Panc1 (cell line): Measurements from ENCODE around the gene ZNF804B.

Source experiments
- POLR2AphosphoS5 ChIP-seq: IDR thresholded peaks from 2 replicates; pipeline ENCODE4 v1.6.1; 2012; ENCODE audit warnings: mild to moderate bottlenecking, low read depth, low read length, moderate library complexity
- REST ChIP-seq, 2 experiments: IDR thresholded peaks; 2 replicates each; pipeline ENCODE4 v1.6.1; 2011 to 2012; ENCODE audit warnings: low read depth in 2 of 2, control low read depth in 1 of 2, low read length in 1 of 2, mild to moderate bottlenecking in 1 of 2, moderate library complexity in 1 of 2; ENCODE audit not compliant: insufficient read depth in 1 of 2
- SIN3A ChIP-seq: IDR thresholded peaks from 2 replicates; pipeline ENCODE4 v1.6.1; 2012; ENCODE audit warnings: low read depth, mild to moderate bottlenecking, low read length, moderate library complexity, borderline replicate concordance; ENCODE audit not compliant: insufficient read depth
- TCF7L2 ChIP-seq: IDR thresholded peaks from 2 replicates; pipeline ENCODE4 v1.6.1; 2011; ENCODE audit warnings: mild to moderate bottlenecking, low read depth, low read length, inconsistent platforms
- TF ChIP-seq, protein P1 (sequence below): fragments of 450-650 bp; IDR thresholded peaks from 2 replicates; pipeline ENCODE4 v1.5.1; 2017; ENCODE audit warnings: mild to moderate bottlenecking

- TF ChIP-seq, protein P1, sequence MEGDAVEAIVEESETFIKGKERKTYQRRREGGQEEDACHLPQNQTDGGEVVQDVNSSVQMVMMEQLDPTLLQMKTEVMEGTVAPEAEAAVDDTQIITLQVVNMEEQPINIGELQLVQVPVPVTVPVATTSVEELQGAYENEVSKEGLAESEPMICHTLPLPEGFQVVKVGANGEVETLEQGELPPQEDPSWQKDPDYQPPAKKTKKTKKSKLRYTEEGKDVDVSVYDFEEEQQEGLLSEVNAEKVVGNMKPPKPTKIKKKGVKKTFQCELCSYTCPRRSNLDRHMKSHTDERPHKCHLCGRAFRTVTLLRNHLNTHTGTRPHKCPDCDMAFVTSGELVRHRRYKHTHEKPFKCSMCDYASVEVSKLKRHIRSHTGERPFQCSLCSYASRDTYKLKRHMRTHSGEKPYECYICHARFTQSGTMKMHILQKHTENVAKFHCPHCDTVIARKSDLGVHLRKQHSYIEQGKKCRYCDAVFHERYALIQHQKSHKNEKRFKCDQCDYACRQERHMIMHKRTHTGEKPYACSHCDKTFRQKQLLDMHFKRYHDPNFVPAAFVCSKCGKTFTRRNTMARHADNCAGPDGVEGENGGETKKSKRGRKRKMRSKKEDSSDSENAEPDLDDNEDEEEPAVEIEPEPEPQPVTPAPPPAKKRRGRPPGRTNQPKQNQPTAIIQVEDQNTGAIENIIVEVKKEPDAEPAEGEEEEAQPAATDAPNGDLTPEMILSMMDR = peak; percentile 36; the same call in 1 of the 2 replicates
- TF ChIP-seq POLR2AphosphoS5 (no peak), TCF7L2 (no peak), SIN3A (no peak), REST (IDR thresholded peaks at IDR 0.05; ENCODE audit: insufficient read depth in 1 of 2, low read depth in 2 of 2, low read length in 1 of 2) (no peak)
These were observed 75.7 kb downstream of the ZNF804B start for GRCh38 chr7:88835147-88835728.
